Measurements from ENCODE around the gene PKD1.

DNA sequence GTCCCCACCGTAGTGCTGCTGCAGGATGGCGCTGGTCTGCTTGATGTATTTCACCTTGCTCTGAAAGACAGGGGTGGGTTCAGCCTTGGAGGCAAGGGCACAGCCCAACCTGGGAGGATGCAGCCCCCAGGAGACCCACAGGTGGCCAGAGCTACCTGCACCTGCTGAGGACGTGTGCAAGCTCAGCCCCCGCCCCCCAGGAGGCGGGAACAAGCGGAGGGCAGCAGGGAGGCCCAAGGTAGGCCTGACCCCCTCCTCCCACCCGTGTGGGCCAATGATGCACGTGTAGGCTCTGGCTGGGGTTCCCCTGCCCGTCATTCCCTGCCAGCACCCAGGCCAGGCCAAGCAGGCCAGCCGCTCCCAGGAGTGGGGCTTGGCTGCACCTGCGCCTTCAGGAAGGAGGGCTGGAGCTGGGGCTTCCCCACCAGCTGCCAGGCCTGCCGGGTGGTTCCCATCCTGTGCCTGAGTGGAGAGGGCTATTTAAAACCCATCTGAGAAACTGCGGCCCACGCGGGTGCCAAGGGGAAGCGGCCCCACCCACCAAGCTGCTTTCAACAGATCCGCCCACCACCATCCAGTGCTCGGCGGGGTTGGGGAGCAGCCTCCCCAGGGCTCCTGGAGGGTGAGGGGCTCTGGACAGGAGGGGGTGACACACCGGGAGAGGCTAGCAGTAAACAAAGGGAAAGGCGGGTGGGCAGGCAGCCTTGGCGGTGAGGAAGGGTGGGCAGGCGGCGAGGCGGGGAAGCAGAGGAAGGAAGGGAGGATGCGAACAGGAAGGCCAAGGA lies 91.8 kb downstream of the PKD1 start:
- TF ChIP-seq, protein P1, sequence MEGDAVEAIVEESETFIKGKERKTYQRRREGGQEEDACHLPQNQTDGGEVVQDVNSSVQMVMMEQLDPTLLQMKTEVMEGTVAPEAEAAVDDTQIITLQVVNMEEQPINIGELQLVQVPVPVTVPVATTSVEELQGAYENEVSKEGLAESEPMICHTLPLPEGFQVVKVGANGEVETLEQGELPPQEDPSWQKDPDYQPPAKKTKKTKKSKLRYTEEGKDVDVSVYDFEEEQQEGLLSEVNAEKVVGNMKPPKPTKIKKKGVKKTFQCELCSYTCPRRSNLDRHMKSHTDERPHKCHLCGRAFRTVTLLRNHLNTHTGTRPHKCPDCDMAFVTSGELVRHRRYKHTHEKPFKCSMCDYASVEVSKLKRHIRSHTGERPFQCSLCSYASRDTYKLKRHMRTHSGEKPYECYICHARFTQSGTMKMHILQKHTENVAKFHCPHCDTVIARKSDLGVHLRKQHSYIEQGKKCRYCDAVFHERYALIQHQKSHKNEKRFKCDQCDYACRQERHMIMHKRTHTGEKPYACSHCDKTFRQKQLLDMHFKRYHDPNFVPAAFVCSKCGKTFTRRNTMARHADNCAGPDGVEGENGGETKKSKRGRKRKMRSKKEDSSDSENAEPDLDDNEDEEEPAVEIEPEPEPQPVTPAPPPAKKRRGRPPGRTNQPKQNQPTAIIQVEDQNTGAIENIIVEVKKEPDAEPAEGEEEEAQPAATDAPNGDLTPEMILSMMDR (IDR thresholded peaks at IDR 0.05) = no peak
- no peak for TF ChIP-seq ZFX (IDR thresholded peaks at IDR 0.05; ENCODE audit: borderline replicate concordance)
